Esophagus squamous epithelium (tissue), 4 donors: Measurements from ENCODE around the gene TFDP2.

Experiments
- POLR2A ChIP-seq, 4 donors: fragments of 450-650 bp; IDR thresholded peaks; one replicate each; pipeline ENCODE4 v1.6.1; 2017; ENCODE audit warnings: antibody characterized with exemption in 4 of 4, mild to moderate bottlenecking in 4 of 4, moderate library complexity in 3 of 4
- TF ChIP-seq, protein P1 (sequence below), 6 experiments: fragments of 450-650 bp in 4 of 6; fragments of 200-600 bp in 2 of 6; sonication (generic) in 2 of 6; IDR thresholded peaks; one replicate each; pipeline ENCODE4 v1.5.1; 2016 to 2019; ENCODE audit warnings: antibody characterized with exemption in 6 of 6, mild to moderate bottlenecking in 4 of 6, moderate library complexity in 4 of 6

DNA sequence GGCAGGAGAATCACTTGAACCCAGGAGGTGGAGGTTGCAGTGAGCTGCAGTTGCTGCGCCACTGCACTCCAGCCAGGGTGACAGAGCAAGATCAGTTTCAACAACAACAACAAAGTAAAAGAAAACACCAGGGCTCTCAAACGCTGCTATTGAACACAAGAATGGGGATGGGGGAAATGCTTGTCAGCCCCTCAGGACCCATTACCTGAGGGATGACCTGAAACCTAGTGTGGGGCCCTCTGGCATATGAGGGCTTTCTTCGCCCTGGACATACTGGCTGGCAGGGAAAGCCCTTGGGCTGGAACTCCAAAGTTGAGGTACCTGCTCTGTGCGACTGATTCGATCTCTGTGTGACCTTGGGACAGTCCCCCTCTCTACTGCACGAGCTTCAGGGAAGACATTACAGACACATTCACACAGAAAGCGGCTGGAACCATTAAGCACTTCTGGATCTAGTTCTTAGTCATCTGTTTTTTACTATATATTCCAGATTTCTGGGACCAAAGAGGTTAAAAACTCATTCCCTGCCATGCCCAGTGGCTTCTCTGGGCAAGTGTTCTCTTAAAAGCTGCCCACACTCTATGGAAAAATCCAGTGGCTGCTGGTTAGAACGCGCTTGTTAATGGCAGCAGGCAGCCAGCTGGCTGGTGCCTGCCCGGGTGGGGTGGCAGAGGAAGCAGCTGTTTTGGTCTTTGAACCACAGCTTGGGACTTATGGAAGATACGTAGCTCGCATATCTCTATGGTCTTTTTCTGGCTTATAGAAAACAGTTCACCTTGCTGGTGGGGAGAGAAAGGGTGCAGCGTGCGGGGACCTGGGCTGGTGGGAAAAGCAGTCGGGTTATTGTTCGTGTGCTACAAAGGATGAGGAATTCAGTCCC lies 215.7 kb downstream of the TFDP2 start:
- no peak for TF ChIP-seq POLR2A (IDR thresholded peaks at IDR 0.05)
- TF ChIP-seq, protein P1, sequence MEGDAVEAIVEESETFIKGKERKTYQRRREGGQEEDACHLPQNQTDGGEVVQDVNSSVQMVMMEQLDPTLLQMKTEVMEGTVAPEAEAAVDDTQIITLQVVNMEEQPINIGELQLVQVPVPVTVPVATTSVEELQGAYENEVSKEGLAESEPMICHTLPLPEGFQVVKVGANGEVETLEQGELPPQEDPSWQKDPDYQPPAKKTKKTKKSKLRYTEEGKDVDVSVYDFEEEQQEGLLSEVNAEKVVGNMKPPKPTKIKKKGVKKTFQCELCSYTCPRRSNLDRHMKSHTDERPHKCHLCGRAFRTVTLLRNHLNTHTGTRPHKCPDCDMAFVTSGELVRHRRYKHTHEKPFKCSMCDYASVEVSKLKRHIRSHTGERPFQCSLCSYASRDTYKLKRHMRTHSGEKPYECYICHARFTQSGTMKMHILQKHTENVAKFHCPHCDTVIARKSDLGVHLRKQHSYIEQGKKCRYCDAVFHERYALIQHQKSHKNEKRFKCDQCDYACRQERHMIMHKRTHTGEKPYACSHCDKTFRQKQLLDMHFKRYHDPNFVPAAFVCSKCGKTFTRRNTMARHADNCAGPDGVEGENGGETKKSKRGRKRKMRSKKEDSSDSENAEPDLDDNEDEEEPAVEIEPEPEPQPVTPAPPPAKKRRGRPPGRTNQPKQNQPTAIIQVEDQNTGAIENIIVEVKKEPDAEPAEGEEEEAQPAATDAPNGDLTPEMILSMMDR (IDR thresholded peaks at IDR 0.05), result no peak
